Right atrium auricular region (tissue), 2 donors: Measurements from ENCODE around the gene TTLL10. TPM values are rescaled to one million over a fixed set of nuclear protein-coding genes. Genes with fewer than 3 reads are reported as not detected.

ENCODE experiments used
- DNase-seq: peaks from one replicate; pipeline ENCODE4 v3.0.0-alpha.2; 2019; ENCODE audit warnings: low spot score
- H3K27ac ChIP-seq, 2 donors: fragments of 200-600 bp; sonication (generic); 1 replicate in 1 of 2; 2 replicates in 1 of 2; pipeline ENCODE4 v1.5.1; 2016 to 2019
- H3K27me3 ChIP-seq, 2 donors: fragments of 200-600 bp; sonication (generic); one replicate each; pipeline versions ENCODE4 v1.5.1 to v1.6.0; 2017 to 2019
- H3K36me3 ChIP-seq: fragments of 200-600 bp; sonication (generic); one replicate; pipeline ENCODE4 v1.5.1; 2016
- H3K4me1 ChIP-seq, 2 donors: fragments of 200-600 bp; sonication (generic); one replicate each; pipeline versions ENCODE4 v1.5.1 to v1.6.0; 2017 to 2019
- H3K4me3 ChIP-seq, 2 donors: fragments of 200-600 bp; sonication (generic); 1 replicate in 1 of 2; 2 replicates in 1 of 2; pipeline ENCODE4 v1.5.1; 2017 to 2019; ENCODE audit warnings: mild to moderate bottlenecking in 1 of 2, moderate library complexity in 1 of 2
- H3K9me3 ChIP-seq, 2 donors: fragments of 200-600 bp; sonication (generic); one replicate each; pipeline ENCODE4 v1.5.1; 2019
- total RNA-seq, 2 donors: library from RNA; depleted of rRNA; stranded (reverse); fragments of >200 nt; gene quantifications; one replicate each; pipeline ENCODE4 v1.1.0, GENCODE V29; 2016
- TF ChIP-seq, protein P1 (sequence below), 2 donors: fragments of 200-600 bp; sonication (generic); IDR thresholded peaks; one replicate each; pipeline ENCODE4 v1.5.1; 2019; ENCODE audit warnings: antibody characterized with exemption in 2 of 2

TTLL10 gene
- total RNA-seq, 2 donors from 2014 or later: not detected

- Histone ChIP-seq H3K4me3 (peak overlapping the region; percentile 88 to 96), H3K9me3 (no peaks in the 10 kb centered on the region), H3K4me1 (peaks cover 0 to 44% of the 10 kb centered on the region in 2 donors), H3K36me3 (peaks cover 22% of the 10 kb centered on the region), H3K27ac (peak overlapping the region; percentile 96 to 98), H3K27me3 (no peaks in the 10 kb centered on the region)
- no peak for DNase-seq
- TF ChIP-seq, protein P1, sequence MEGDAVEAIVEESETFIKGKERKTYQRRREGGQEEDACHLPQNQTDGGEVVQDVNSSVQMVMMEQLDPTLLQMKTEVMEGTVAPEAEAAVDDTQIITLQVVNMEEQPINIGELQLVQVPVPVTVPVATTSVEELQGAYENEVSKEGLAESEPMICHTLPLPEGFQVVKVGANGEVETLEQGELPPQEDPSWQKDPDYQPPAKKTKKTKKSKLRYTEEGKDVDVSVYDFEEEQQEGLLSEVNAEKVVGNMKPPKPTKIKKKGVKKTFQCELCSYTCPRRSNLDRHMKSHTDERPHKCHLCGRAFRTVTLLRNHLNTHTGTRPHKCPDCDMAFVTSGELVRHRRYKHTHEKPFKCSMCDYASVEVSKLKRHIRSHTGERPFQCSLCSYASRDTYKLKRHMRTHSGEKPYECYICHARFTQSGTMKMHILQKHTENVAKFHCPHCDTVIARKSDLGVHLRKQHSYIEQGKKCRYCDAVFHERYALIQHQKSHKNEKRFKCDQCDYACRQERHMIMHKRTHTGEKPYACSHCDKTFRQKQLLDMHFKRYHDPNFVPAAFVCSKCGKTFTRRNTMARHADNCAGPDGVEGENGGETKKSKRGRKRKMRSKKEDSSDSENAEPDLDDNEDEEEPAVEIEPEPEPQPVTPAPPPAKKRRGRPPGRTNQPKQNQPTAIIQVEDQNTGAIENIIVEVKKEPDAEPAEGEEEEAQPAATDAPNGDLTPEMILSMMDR (IDR thresholded peaks at IDR 0.05): no peak
Measured at GRCh38 chr1:1230656-1231399, 57.1 kb downstream of the TTLL10 start.

- H3K27me3 ChIP-seq: no peaks in the 10 kb centered on the region
- H3K27ac ChIP-seq: peak within 1 kb of the TSS; percentile 96 to 98
- peaks cover 0 to 39% of the 10 kb centered on the region in 2 donors for H3K4me1 ChIP-seq
- peak within 1 kb of the TSS; percentile 88 to 96 for H3K4me3 ChIP-seq
- peaks cover 19% of the 10 kb centered on the region for H3K36me3 ChIP-seq
- no peaks in the 10 kb centered on the region for H3K9me3 ChIP-seq
- TF ChIP-seq, protein P1 (IDR thresholded peaks at IDR 0.05): no peak
- peak; percentile 96 for DNase-seq
Measured at GRCh38 chr1:1231400-1232207, 57.9 kb downstream of the TTLL10 start, which contains the start of gene SDF4. TSS of gene SDF4 (minus strand) at chr1:1232001. CDS start at chr1:1228772, 3,229 bp downstream.

DNA sequence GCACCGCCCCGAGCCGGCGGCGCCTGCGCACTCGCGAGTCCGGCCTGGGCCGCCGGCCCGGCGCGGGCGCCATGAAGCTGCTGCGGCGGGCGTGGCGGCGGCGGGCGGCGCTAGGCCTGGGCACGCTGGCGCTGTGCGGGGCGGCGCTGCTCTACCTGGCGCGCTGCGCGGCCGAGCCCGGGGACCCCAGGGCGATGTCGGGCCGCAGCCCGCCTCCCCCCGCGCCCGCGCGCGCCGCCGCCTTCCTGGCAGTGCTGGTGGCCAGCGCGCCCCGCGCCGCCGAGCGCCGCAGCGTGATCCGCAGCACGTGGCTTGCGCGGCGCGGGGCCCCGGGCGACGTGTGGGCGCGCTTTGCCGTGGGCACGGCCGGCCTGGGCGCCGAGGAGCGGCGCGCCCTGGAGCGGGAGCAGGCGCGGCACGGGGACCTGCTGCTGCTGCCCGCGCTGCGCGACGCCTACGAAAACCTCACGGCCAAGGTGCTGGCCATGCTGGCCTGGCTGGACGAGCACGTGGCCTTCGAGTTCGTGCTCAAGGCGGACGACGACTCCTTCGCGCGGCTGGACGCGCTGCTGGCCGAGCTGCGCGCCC lies 58.6 kb downstream of the TTLL10 start, which contains the start of gene B3GALT6:
Gene B3GALT6 (plus strand): TSS at position 30 of the 588 bp plus-strand sequence. CDS start 42 bp downstream, at position 72.
- Histone ChIP-seq H3K36me3 (peaks cover 15% of the 10 kb centered on the region), H3K9me3 (no peaks in the 10 kb centered on the region), H3K4me1 (peaks cover 0 to 43% of the 10 kb centered on the region in 2 donors), H3K27me3 (no peaks in the 10 kb centered on the region), H3K27ac (peak within 1 kb of the TSS; percentile 96 to 98), H3K4me3 (peak within 1 kb of the TSS; percentile 88 to 96)
- no peak for DNase-seq
- TF ChIP-seq, protein P1 (IDR thresholded peaks at IDR 0.05): no peak

DNA sequence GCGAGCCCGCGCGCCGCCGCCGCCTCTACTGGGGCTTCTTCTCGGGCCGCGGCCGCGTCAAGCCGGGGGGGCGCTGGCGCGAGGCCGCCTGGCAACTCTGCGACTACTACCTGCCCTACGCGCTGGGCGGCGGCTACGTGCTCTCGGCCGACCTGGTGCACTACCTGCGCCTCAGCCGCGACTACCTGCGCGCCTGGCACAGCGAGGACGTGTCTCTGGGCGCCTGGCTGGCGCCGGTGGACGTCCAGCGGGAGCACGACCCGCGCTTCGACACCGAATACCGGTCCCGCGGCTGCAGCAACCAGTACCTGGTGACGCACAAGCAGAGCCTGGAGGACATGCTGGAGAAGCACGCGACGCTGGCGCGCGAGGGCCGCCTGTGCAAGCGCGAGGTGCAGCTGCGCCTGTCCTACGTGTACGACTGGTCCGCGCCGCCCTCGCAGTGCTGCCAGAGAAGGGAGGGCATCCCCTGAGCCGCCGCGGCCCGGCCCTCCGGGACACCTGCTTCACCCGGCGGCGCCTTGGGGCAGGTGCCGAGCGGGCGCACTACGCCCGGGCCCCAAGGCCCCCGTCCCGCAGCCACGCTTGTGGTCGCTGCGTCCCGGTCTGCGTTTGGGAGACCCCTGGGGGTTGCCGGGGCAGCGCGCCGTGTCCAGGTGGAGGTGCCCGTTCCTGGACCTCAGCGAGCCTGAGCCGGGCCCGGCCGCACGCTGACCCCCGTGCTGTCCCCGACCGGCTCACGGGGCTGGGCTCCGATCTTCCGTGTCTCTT lies 59.3 kb downstream of the TTLL10 start:
- Histone ChIP-seq H3K4me3 (peak overlapping the region; percentile 13 to 48), H3K4me1 (peaks cover 0 to 45% of the 10 kb centered on the region in 2 donors), H3K9me3 (no peaks in the 10 kb centered on the region), H3K27ac (no peak overlapping the region), H3K36me3 (peaks cover 8% of the 10 kb centered on the region), H3K27me3 (no peaks in the 10 kb centered on the region)
- no peak for DNase-seq
- TF ChIP-seq, protein P1 (IDR thresholded peaks at IDR 0.05): no peak

DNA sequence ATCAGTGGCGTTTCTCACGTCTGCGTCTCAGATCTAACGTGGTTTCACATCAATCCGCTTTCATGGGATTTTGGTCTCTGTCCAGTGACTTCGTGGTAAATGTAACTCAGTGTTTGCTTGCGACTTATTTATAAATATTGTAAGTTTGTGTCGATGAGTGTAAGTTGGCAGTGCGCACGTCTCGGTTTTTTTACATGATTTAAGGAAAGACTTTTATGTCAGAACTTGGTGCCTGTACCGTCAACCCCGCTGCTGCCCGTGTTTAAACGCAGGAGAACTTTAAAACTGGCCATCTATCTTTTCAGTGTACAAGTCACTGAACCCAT lies 59.9 kb downstream of the TTLL10 start:
- TF ChIP-seq, protein P1 (IDR thresholded peaks at IDR 0.05): no peak
- no peak overlapping the region for H3K27ac ChIP-seq
- DNase-seq: no peak
- H3K4me1 ChIP-seq: peaks cover 0 to 43% of the 10 kb centered on the region in 2 donors
- no peaks in the 10 kb centered on the region for H3K9me3 ChIP-seq
- no peaks in the 10 kb centered on the region for H3K27me3 ChIP-seq
- peaks cover 3% of the 10 kb centered on the region for H3K36me3 ChIP-seq
- H3K4me3 ChIP-seq: no peak overlapping the region
